Right cardiac atrium (tissue), 5 donors: ENCODE measurements around the gene UNC5C. TPM values are rescaled to one million over a fixed set of nuclear protein-coding genes. Genes with fewer than 3 reads are reported as not detected.
A peak's percentile ranks its signal among the peaks of the same experiment; 100 is the strongest.

Experiments
- ATAC-seq, 2 donors: fragments of 200-7000 bp; cut with Tn5 transposase; one replicate each; pipeline versions ENCODE4 v1.8.0 to v1.9.1; 2020; ENCODE audit warnings: moderate library complexity in 2 of 2, mild to moderate bottlenecking in 1 of 2
- DNase-seq, 3 donors: peaks; one replicate each; pipeline ENCODE4 v3.0.0-alpha.2; 2020
- H3K27ac ChIP-seq: one replicate; pipeline ENCODE4 v1.5.1; 2013; ENCODE audit warnings: mild to moderate bottlenecking, low read length, control low read depth, moderate library complexity
- H3K27me3 ChIP-seq: one replicate; pipeline ENCODE4 v1.6.1; 2013; ENCODE audit not compliant: control insufficient read depth, insufficient read depth
- H3K4me1 ChIP-seq: one replicate; pipeline ENCODE4 v1.6.1; 2013; ENCODE audit warnings: low read length; ENCODE audit not compliant: control insufficient read depth, insufficient read depth
- H3K4me3 ChIP-seq: one replicate; pipeline ENCODE4 v1.5.1; 2013; ENCODE audit warnings: low read length, control low read depth
- H3K9me3 ChIP-seq: one replicate; pipeline ENCODE4 v1.6.1; 2013; ENCODE audit warnings: low read length; ENCODE audit not compliant: control insufficient read depth
- WGBS: extraction: QIAGEN DNeasy Blood & Tissue Kit; methylation state at CpG from one replicate; pipeline ENCODE4 v1.1.7; 2013; 5-methylcytosine and 5-hydroxymethylcytosine counted together
- intact Hi-C, 4 donors: fragments of 100-400 bp; cut with DNase I; formaldehyde crosslinking; loops; one replicate each; pipeline versions ENCODE4 v1.11.0 to v1.14.0; 2022 to 2023
- polyA plus RNA-seq: library from polyadenylated mRNA; stranded (reverse); fragments of 200-250 nt; gene quantifications from one replicate; pipeline ENCODE4 v1.2.3, GENCODE V29; 2013
- total RNA-seq, 4 donors: library from RNA; stranded (reverse); fragmentation: NEBNext Ultra II Directional; extraction: Animal tissue kit (Norgen Biotek cat#: 25700); gene quantifications; one replicate each; pipeline ENCODE4 v1.2.1, GENCODE V29; 2021
- donor health status: healthy with polysubstance abuse.
- donor health status: DM: no; HTN: yes; CAD: no.
- donor health status: DM: no; HTN: no; CAD: no.
- donor health status: DM: no; HTN: yes; CAD: no; lungs with severe emphysema.
- donor health status: DM: yes; HTN: yes; CAD: no.

UNC5C gene
- total and polyA plus RNA-seq, 5 donors, result 1.3 to 8.4 (median 5.8) TPM

- Histone ChIP-seq H3K9me3 (no peaks in the 10 kb centered on the region), H3K27ac (no peak overlapping the region), H3K27me3 (no peaks in the 10 kb centered on the region), H3K4me1 (no peaks in the 10 kb centered on the region), H3K4me3 (no peak overlapping the region)
- intact Hi-C loops, result no loop called here
- ATAC-seq (no peak), DNase-seq (no peak)
Measured at GRCh38 chr4:95231681-95232080, 317.1 kb downstream of the UNC5C start.

DNA sequence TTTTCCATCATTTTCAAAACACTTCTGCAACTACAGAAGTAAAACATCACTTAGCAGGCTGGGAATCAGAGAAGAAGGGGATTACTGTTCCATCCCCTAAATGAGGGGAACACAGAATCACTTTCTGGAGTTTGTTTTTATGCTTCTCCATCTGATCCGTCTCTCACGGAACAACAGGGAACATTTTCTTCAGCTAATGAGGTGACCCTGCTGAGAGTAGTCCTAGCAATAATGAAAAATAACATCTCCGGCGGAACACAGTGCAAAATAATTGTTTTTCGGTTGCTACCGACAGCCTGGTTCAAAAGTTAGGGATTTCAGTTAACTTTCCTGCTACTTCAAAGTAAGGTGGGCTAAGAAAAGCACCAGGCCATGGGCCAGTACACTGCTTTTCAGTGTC lies 322.9 kb downstream of the UNC5C start:
- WGBS, result 88% methylated on average over 6 of the region's 6 CpGs
- Histone ChIP-seq H3K4me3 (no peak overlapping the region), H3K4me1 (no peaks in the 10 kb centered on the region), H3K27me3 (no peaks in the 10 kb centered on the region), H3K9me3 (no peaks in the 10 kb centered on the region), H3K27ac (no peak overlapping the region)
- ATAC-seq (no peak), DNase-seq (no peak)
- intact Hi-C loops, result no loop called here

GRCh38 chr4:95224402-95224801 lies 324.4 kb downstream of the UNC5C start:
- WGBS, result 92% methylated on average over 3 of the region's 3 CpGs
- Histone ChIP-seq H3K4me3 (no peak overlapping the region), H3K27me3 (no peaks in the 10 kb centered on the region), H3K4me1 (no peaks in the 10 kb centered on the region), H3K9me3 (no peaks in the 10 kb centered on the region), H3K27ac (no peak overlapping the region)
- ATAC-seq (no peak), DNase-seq (no peak)
- intact Hi-C loops, result no loop called here

DNA sequence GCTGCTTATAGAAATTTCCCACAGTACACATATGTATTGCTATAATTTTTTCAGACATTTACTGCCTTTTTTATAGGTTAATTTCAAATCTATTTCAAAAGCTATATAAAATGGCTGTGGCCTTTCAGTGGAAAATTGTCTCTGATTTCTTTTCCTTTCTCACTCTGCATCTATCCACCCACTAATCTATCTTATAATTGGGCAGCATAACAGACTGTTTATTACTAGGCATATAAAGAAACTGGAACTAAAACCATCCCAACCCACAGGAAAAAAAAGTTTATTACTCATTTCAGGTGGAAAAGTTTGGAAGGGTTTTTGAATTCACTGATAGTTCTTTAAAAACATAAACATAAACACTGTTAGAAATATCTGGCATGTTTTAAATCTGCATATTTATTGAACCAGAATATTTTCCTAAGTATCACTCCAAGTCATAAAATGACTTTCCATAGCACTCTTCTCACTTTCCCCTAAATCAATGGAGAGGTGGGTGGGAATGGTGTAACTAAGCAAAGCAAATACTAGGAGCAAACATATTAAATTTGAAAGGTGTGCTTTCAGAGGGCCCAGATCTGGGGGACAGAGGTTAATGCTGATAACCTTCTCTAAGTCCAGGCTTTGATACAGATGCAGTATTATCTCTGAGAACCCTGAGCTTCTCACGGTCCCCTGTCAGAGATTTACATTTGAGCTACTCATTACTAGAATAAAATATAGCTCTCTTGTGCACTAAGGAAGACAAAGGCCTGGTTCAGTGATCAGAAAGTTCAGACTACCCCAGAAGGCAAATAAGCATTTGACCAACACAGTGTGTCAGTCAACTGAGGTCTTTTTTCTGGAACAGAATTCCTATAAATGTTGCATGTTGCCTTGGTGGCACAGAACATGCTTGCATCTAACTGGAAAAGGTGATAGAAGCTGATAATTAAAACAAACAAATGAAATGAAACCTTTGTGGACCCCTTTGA lies 328.3 kb downstream of the UNC5C start:
- 63% methylated on average over 1 of the region's 1 CpG for WGBS

DNA sequence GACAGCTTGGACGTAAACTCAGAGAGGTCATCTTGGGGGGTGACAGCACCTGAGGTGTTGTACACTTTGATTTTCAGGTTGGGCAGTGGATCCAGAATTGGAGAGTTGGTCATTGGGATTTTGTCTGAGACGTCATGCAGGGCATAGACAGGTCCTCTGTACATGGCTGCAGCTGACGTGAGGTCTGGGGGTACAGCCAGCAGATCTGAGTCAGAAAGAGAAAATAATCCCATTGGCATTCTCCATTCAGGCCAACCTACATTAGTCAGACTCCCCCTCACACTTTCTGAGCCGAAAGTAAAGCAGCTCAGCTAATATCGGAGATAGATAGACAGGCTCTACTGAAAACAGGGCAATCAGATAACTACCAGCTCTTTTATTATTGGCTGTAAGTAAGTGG lies 329.7 kb downstream of the UNC5C start:
- Histone ChIP-seq H3K4me3 (no peak overlapping the region), H3K27ac (no peak overlapping the region), H3K27me3 (no peaks in the 10 kb centered on the region), H3K4me1 (no peaks in the 10 kb centered on the region), H3K9me3 (no peaks in the 10 kb centered on the region)
- WGBS, result 86% methylated on average over 5 of the region's 5 CpGs
- DNase-seq, result peak in 1 of 3 donors; percentile 18
- no peak for ATAC-seq
- intact Hi-C loops, result no loop called here

More for the DNA sequence above, 328.3 kb downstream of the UNC5C start:
- no peak overlapping the region for H3K4me3 ChIP-seq
- intact Hi-C loops, result no loop called here
- no peaks in the 10 kb centered on the region for H3K9me3 ChIP-seq
- ATAC-seq (no peak), DNase-seq (no peak)
- H3K27me3 ChIP-seq, result no peaks in the 10 kb centered on the region
- no peak overlapping the region for H3K27ac ChIP-seq
- H3K4me1 ChIP-seq, result no peaks in the 10 kb centered on the region

GRCh38 chr4:95217197-95217596 lies 331.6 kb downstream of the UNC5C start:
- Histone ChIP-seq H3K27ac (no peak overlapping the region), H3K4me3 (no peak overlapping the region), H3K4me1 (no peaks in the 10 kb centered on the region), H3K27me3 (no peaks in the 10 kb centered on the region), H3K9me3 (no peaks in the 10 kb centered on the region)
- DNase-seq, result no peak
- intact Hi-C loops, result no loop called here
- WGBS, result 78% methylated on average over 2 of the region's 2 CpGs
- ATAC-seq, result no peak

- no peaks in the 10 kb centered on the region for H3K4me1 ChIP-seq
- no peak overlapping the region for H3K27ac ChIP-seq
- no peak for ATAC-seq
- no peak for DNase-seq
- 86% methylated on average over 3 of the region's 3 CpGs for WGBS
- no peak overlapping the region for H3K4me3 ChIP-seq
- no peaks in the 10 kb centered on the region for H3K9me3 ChIP-seq
- intact Hi-C loops, result no loop called here
- H3K27me3 ChIP-seq, result no peaks in the 10 kb centered on the region
Measured at GRCh38 chr4:95216636-95217035, 332.1 kb downstream of the UNC5C start.

DNA sequence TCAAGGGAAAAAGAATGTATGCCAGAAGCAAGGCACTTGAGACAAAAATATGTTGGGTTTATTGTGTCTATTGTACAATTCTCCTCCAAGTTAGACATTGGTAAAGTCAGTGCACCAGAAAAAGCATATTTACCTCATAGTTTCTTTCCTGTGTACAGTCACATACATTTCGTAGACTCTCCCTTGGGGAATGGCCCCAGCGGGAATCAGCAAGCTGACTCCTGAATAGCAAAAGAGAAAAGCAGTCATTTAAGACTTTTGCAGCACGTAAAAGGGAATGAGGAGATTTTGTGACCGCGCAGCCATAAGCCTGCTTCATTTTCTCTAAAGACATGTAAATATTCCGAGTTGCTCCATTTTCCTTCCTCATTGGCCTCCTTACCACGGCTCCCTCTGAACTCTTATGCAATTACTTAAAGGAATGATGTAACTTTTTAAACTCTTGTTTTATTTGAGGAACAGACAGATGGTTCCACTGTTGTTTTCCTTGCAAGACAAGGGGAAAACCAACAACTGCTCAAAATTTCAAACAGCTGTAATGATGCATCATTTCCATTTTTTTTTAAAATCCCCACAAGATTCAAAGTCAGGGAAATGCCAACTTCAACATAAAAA lies 332.7 kb downstream of the UNC5C start:
- 78% methylated on average over 7 of the region's 7 CpGs for WGBS

GRCh38 chr4:95215043-95215442 lies 333.7 kb downstream of the UNC5C start:
- Histone ChIP-seq H3K9me3 (no peaks in the 10 kb centered on the region), H3K4me3 (no peak overlapping the region), H3K27ac (no peak overlapping the region), H3K27me3 (no peaks in the 10 kb centered on the region), H3K4me1 (no peaks in the 10 kb centered on the region)
- intact Hi-C loops, result no loop called here
- DNase-seq, result no peak
- no peak for ATAC-seq
- 75% methylated on average over 5 of the region's 5 CpGs for WGBS

More for the DNA sequence above, 332.7 kb downstream of the UNC5C start:
- peak in 1 of 2 donors; percentile 18 for ATAC-seq
- H3K27ac ChIP-seq, result no peak overlapping the region
- no peaks in the 10 kb centered on the region for H3K27me3 ChIP-seq
- H3K9me3 ChIP-seq, result no peaks in the 10 kb centered on the region
- no peak for DNase-seq
- no peak overlapping the region for H3K4me3 ChIP-seq
- H3K4me1 ChIP-seq, result no peaks in the 10 kb centered on the region
- intact Hi-C loops, result no loop called here

GRCh38 chr4:95214408-95214807 lies 334.4 kb downstream of the UNC5C start:
- H3K27me3 ChIP-seq, result no peaks in the 10 kb centered on the region
- no peak overlapping the region for H3K4me3 ChIP-seq
- no peaks in the 10 kb centered on the region for H3K9me3 ChIP-seq
- ATAC-seq, result no peak
- no peak for DNase-seq
- 85% methylated on average over 5 of the region's 5 CpGs for WGBS
- intact Hi-C loops, result no loop called here
- no peaks in the 10 kb centered on the region for H3K4me1 ChIP-seq
- no peak overlapping the region for H3K27ac ChIP-seq

DNA sequence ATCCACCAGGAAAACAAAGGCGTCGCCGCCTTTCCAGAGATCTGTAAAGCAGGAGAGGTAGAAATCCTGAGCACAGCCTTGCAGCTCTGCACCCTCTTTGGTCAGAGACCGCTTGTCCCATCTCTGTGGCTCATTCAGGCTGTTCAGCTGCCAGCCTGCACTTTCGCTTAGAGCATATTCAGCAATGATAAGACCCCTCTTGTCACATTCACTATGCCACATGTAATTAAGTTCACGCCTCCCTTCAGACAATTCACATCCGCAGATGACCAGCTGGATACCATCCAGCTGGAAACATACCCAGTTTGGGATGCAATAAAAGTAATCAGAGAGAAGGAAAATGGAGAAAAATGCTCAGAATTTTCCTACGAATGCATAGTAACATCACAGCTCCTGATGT lies 335.4 kb downstream of the UNC5C start:
- H3K4me3 ChIP-seq, result no peak overlapping the region
- DNase-seq, result no peak
- WGBS, result 39% methylated on average over 8 of the region's 8 CpGs
- no peaks in the 10 kb centered on the region for H3K4me1 ChIP-seq
- no peaks in the 10 kb centered on the region for H3K27me3 ChIP-seq
- no peaks in the 10 kb centered on the region for H3K9me3 ChIP-seq
- no peak overlapping the region for H3K27ac ChIP-seq
- intact Hi-C loops, result no loop called here
- no peak for ATAC-seq
